Effector memory CD4-positive, alpha-beta T cell (primary cell): ENCODE data around the gene MORC4.

ENCODE experiments used
- DNase-seq, 3 donors: peaks; one replicate each; pipeline ENCODE4 v3.0.0-alpha.2; 2020
- H3K27ac ChIP-seq: 2 replicates; pipeline ENCODE4 v1.7.0; 2013; ENCODE audit warnings: mild to moderate bottlenecking, low read length, moderate library complexity; ENCODE audit not compliant: insufficient read depth, poor library complexity, severe bottlenecking
- H3K27me3 ChIP-seq: replicated peaks from 2 replicates; pipeline ENCODE4 v1.7.0; 2013; ENCODE audit warnings: mild to moderate bottlenecking, low read length; ENCODE audit not compliant: insufficient read depth, control insufficient read depth, poor library complexity, severe bottlenecking
- H3K36me3 ChIP-seq: 2 replicates; pipeline ENCODE4 v1.7.0; 2013; ENCODE audit warnings: mild to moderate bottlenecking, low read length, moderate library complexity; ENCODE audit not compliant: control insufficient read depth, insufficient read depth
- H3K4me1 ChIP-seq: 2 replicates; pipeline ENCODE4 v1.7.0; 2013; ENCODE audit warnings: low read length, mild to moderate bottlenecking; ENCODE audit not compliant: control insufficient read depth, insufficient read depth, poor library complexity, severe bottlenecking
- H3K4me3 ChIP-seq: 2 replicates; pipeline ENCODE4 v1.7.0; 2013; ENCODE audit warnings: low read length, low read depth, mild to moderate bottlenecking; ENCODE audit not compliant: insufficient read depth, poor library complexity, severe bottlenecking
- H3K9me3 ChIP-seq: 2 replicates; pipeline ENCODE4 v1.7.0; 2013; ENCODE audit warnings: mild to moderate bottlenecking, low read length, moderate library complexity; ENCODE audit not compliant: control insufficient read depth
- total RNA-seq, 3 donors: gene quantifications; one replicate each; lab custom pipeline; 2026; lab: John Stamatoyannopoulos, UW

The MORC4 gene
- total RNA-seq, result 17.5 to 21.8 (median 20.5) reads per million in 3 donors

- no peaks in the 10 kb centered on the region for H3K4me1 ChIP-seq
- peak; percentile 34 to 47 (median 44) for DNase-seq
- no peaks in the 10 kb centered on the region for H3K27me3 ChIP-seq
- no peak within 1 kb of the TSS for H3K27ac ChIP-seq
- H3K9me3 ChIP-seq, result no peaks in the 10 kb centered on the region
- peak within 1 kb of the TSS; percentile 49 for H3K4me3 ChIP-seq
- no peaks in the 10 kb centered on the region for H3K36me3 ChIP-seq
These were observed at the start of gene MORC4 for GRCh38 chrX:107000013-107000515. Gene MORC4, minus strand, starts transcription at chrX:107000212. Its CDS starts 243 bp downstream, at chrX:106999969.

- H3K4me1 ChIP-seq, result no peaks in the 10 kb centered on the region
- H3K27ac ChIP-seq, result no peak overlapping the region
- H3K4me3 ChIP-seq, result no peak overlapping the region
- DNase-seq, result no peak
- H3K9me3 ChIP-seq, result no peaks in the 10 kb centered on the region
- H3K27me3 ChIP-seq, result no peaks in the 10 kb centered on the region
- H3K36me3 ChIP-seq, result no peaks in the 10 kb centered on the region
These were observed 47.6 kb upstream of the MORC4 start for GRCh38 chrX:107047622-107048021.

DNA sequence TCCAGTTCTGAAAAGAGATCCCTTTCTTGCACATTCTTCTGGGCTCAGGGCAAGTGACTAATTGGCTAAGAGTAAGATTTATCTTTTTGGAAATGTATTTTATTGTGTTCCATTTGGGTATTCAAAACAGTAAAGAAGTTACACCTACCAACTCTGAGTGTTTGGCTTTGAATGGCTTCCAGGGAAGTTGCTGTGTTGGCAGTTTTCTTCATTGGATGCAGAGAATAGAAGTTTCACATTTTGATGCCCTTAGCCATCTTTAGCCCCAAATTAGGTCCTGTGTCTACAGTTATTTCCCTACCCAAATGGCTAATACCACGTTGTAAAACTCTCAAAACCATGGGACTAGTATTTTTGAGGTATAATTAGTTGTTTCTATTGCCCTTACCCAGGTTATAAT, 29.7 kb upstream of the MORC4 start:
- Histone ChIP-seq H3K9me3 (no peaks in the 10 kb centered on the region), H3K36me3 (no peaks in the 10 kb centered on the region), H3K4me1 (no peaks in the 10 kb centered on the region), H3K4me3 (no peak overlapping the region), H3K27me3 (no peaks in the 10 kb centered on the region), H3K27ac (no peak overlapping the region)
- DNase-seq, result no peak

- H3K4me1 ChIP-seq, result no peaks in the 10 kb centered on the region
- DNase-seq, result no peak
- H3K27ac ChIP-seq, result no peak overlapping the region
- H3K36me3 ChIP-seq, result no peaks in the 10 kb centered on the region
- no peaks in the 10 kb centered on the region for H3K9me3 ChIP-seq
- no peaks in the 10 kb centered on the region for H3K27me3 ChIP-seq
- H3K4me3 ChIP-seq, result no peak overlapping the region
These were observed 25.5 kb upstream of the MORC4 start for GRCh38 chrX:107025545-107025944.

DNA sequence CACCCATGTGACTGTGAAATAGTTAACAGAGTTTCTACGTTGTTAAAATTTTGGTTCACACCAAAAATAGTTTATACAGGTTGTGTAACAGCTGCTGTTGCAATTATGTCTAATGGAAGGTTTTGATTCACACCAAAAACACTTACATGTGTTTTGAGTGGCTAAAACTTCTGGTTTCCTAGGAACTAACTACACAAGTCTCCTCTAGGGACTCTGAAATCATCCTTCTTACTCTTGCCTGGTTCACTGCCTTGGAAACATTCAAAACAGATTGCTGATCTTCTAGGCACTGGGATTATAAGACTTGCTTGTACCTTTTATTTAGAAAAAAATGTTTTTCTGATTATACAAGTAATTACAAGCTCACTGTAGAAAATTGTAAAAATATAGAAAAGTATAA, 14.9 kb upstream of the MORC4 start:
- Histone ChIP-seq H3K27me3 (no peaks in the 10 kb centered on the region), H3K4me3 (no peak overlapping the region), H3K27ac (no peak overlapping the region), H3K9me3 (no peaks in the 10 kb centered on the region), H3K36me3 (no peaks in the 10 kb centered on the region), H3K4me1 (no peaks in the 10 kb centered on the region)
- DNase-seq, result no peak

DNA sequence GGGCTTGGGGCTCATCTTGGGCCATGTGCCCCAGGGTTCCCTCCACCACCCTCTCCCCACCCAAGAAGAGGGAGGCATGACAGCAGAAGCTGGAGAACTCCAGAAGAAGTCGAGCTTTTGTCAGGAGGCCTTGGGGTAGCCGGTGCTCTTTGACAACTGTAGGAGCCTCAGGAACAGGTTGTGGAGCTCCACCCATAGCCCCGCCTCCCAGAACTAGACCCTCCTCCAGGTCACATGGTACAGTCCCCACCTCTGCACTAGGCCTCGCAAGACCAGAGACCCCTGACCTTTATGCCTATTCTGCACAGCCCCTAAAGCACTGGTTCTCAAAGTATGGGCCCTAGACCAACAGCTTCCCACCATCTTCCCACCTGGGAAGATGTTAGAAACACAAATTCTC, 8.0 kb upstream of the MORC4 start:
- H3K27me3 ChIP-seq, result no peaks in the 10 kb centered on the region
- no peak for DNase-seq
- H3K4me3 ChIP-seq, result no peak overlapping the region
- no peaks in the 10 kb centered on the region for H3K36me3 ChIP-seq
- H3K4me1 ChIP-seq, result no peaks in the 10 kb centered on the region
- no peak overlapping the region for H3K27ac ChIP-seq
- no peaks in the 10 kb centered on the region for H3K9me3 ChIP-seq

DNA sequence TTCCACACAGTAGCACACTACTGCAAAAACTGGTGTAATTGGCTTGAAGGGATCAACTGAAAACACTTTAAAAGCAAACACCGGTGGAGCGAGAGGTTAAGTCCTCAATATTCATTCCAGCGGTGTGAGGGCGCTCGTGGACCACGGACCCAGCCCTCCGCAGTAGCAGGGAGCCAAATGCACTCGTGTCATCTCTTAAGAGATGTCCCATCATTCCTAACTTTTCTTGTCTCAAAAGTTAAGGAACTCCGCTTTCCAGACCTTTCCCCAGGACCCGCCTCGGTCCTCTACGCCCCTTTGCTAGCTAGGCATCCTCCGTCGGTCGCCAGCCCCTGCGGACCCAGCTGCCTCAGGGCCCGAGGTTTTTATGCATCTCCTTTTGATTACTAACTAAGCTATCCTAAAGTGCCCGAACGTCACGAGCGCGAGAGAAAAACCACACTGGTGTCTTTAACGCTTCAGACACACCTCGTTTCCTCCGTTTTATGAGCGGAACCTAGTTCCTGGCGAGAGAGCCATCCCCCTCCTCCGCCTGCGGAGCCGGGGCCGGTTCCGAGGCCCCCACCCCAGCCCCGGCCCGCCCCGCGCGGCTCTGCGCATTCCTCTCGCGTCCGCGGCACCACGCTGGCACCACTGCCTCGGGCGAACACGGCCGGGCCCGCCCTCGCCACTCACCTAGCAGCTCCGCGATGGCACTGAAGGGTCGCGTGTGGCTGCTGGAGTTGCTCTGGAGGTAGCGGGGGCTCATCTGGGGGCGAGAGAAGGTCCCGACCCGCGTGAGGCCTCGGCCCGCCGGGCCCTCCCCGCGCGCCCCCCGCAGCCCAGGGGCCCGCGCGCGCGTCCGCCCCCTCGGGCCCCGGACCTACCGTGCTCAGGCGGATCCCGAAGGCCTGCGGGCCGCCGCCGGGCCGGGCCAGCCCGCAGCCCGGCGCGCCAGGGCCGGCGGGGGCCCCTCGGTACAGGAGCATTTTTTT, 723 bp downstream of the MORC4 start:
- no peaks in the 10 kb centered on the region for H3K9me3 ChIP-seq
- no peaks in the 10 kb centered on the region for H3K27me3 ChIP-seq
- DNase-seq, result peak; percentile 1 to 21 (median 17)
- H3K27ac ChIP-seq, result no peak overlapping the region
- peak overlapping the region; percentile 49 for H3K4me3 ChIP-seq
- H3K36me3 ChIP-seq, result no peaks in the 10 kb centered on the region
- no peaks in the 10 kb centered on the region for H3K4me1 ChIP-seq

GRCh38 chrX:106997611-106998010, 2.4 kb downstream of the MORC4 start:
- H3K4me3 ChIP-seq, result no peak overlapping the region
- no peaks in the 10 kb centered on the region for H3K9me3 ChIP-seq
- no peak for DNase-seq
- H3K4me1 ChIP-seq, result no peaks in the 10 kb centered on the region
- no peaks in the 10 kb centered on the region for H3K27me3 ChIP-seq
- no peak overlapping the region for H3K27ac ChIP-seq
- no peaks in the 10 kb centered on the region for H3K36me3 ChIP-seq

GRCh38 chrX:106995678-106996077, 4.3 kb downstream of the MORC4 start:
- no peaks in the 10 kb centered on the region for H3K9me3 ChIP-seq
- no peaks in the 10 kb centered on the region for H3K27me3 ChIP-seq
- H3K36me3 ChIP-seq, result no peaks in the 10 kb centered on the region
- DNase-seq, result no peak
- no peak overlapping the region for H3K27ac ChIP-seq
- H3K4me1 ChIP-seq, result no peaks in the 10 kb centered on the region
- no peak overlapping the region for H3K4me3 ChIP-seq

GRCh38 chrX:106987488-106987887, 12.5 kb downstream of the MORC4 start:
- DNase-seq, result no peak
- Histone ChIP-seq H3K9me3 (no peaks in the 10 kb centered on the region), H3K27me3 (no peaks in the 10 kb centered on the region)

More at GRCh38 chrX:106987488-106987887, 12.5 kb downstream of the MORC4 start:
- H3K4me3 ChIP-seq, result no peak overlapping the region
- H3K27ac ChIP-seq, result no peak overlapping the region
- H3K36me3 ChIP-seq, result no peaks in the 10 kb centered on the region
- H3K4me1 ChIP-seq, result no peaks in the 10 kb centered on the region
